Spleen (tissue), 11 donors: ENCODE measurements around the gene NDUFS5. TPM values are rescaled to one million over a fixed set of nuclear protein-coding genes. Genes with fewer than 3 reads are reported as not detected.
"Not testable (repeated sequence)": the region's sequence is repeated elsewhere in the genome, so short reads cannot be mapped to it uniquely, and the experiment has no call there.

Experiments used
- DNase-seq: peaks from one replicate; pipeline ENCODE4 v3.0.0-alpha.2; 2020
- H3K27ac ChIP-seq, 8 donors: fragments of 200-600 bp; sonication (generic) in 7 of 8; 1 replicate in 4 of 8; 2 replicates in 4 of 8; pipeline versions ENCODE4 v1.5.0 to v1.8.0; 2016 to 2021; ENCODE audit warnings: inconsistent platforms in 4 of 8, mild to moderate bottlenecking in 4 of 8, moderate library complexity in 1 of 8
- H3K27me3 ChIP-seq, 7 donors: fragments of 200-600 bp; sonication (generic) in 6 of 7; replicated peaks in 1 of 7; 1 replicate in 4 of 7; 2 replicates in 3 of 7; pipeline versions ENCODE4 v1.5.0 to v1.8.0; 2016 to 2021; ENCODE audit warnings: inconsistent platforms in 3 of 7, mild to moderate bottlenecking in 1 of 7
- H3K36me3 ChIP-seq, 6 donors: fragments of 200-600 bp; sonication (generic) in 5 of 6; 1 replicate in 4 of 6; 2 replicates in 2 of 6; pipeline versions ENCODE4 v1.5.0 to v1.8.0; 2016 to 2021; ENCODE audit warnings: inconsistent platforms in 2 of 6
- H3K4me1 ChIP-seq, 6 donors: fragments of 200-600 bp; sonication (generic) in 5 of 6; 1 replicate in 3 of 6; 2 replicates in 3 of 6; pipeline versions ENCODE4 v1.5.0 to v1.8.0; 2016 to 2021; ENCODE audit warnings: inconsistent platforms in 3 of 6
- H3K4me3 ChIP-seq, 8 donors: fragments of 200-600 bp; sonication (generic) in 7 of 8; 1 replicate in 4 of 8; 2 replicates in 4 of 8; pipeline versions ENCODE4 v1.5.0 to v1.8.0; 2016 to 2021; ENCODE audit warnings: inconsistent platforms in 4 of 8, mild to moderate bottlenecking in 4 of 8, moderate library complexity in 2 of 8
- H3K9me3 ChIP-seq, 8 donors: fragments of 200-600 bp; sonication (generic) in 7 of 8; 1 replicate in 4 of 8; 2 replicates in 4 of 8; pipeline versions ENCODE4 v1.5.0 to v1.8.0; 2016 to 2021; ENCODE audit warnings: inconsistent platforms in 4 of 8
- CTCF ChIP-seq, 11 experiments: fragments of 200-600 bp in 7 of 11; fragments of 450-650 bp in 4 of 11; sonication (generic) in 4 of 11; IDR thresholded peaks in 8 of 11; conservative IDR thresholded peaks in 3 of 11; 1 replicate in 7 of 11; 2 replicates in 4 of 11; pipeline versions ENCODE4 v1.4.0 to v1.8.0; 2016 to 2021; ENCODE audit warnings: antibody characterized with exemption in 11 of 11, inconsistent platforms in 4 of 11, mild to moderate bottlenecking in 1 of 11
- POLR2A ChIP-seq, 3 donors: fragments of 450-650 bp; IDR thresholded peaks; one replicate each; pipeline ENCODE4 v1.5.1; 2017; ENCODE audit warnings: antibody characterized with exemption in 3 of 3, mild to moderate bottlenecking in 1 of 3
- POLR2AphosphoS5 ChIP-seq, 3 donors: sonication (generic); formaldehyde crosslinking; IDR thresholded peaks; one replicate each; pipeline ENCODE4 v1.5.1; 2017; ENCODE audit warnings: antibody characterized with exemption in 3 of 3
- WGBS, 5 donors: extraction: QIAGEN DNeasy Blood & Tissue Kit in 3 of 5; methylation state at CpG; one replicate each; pipeline versions ENCODE4 v1.1.5 to v1.1.7; 2013 to 2018; 5-methylcytosine and 5-hydroxymethylcytosine counted together
- intact Hi-C: fragments of 100-400 bp; cut with DNase I; formaldehyde crosslinking; loops from one replicate; pipeline ENCODE4 v1.15.0; 2023; ENCODE audit warnings: low total_unique reads
- polyA plus RNA-seq, 3 donors: library from polyadenylated mRNA; stranded (reverse); fragments of 200-250 nt; gene quantifications; one replicate each; pipeline ENCODE4 v1.2.1, GENCODE V29; 2013
- total RNA-seq, 7 donors: library from RNA; depleted of rRNA in 3 of 7; stranded (reverse); fragments of >200 nt in 3 of 7; fragmentation: NEBNext Ultra II Directional in 4 of 7; extraction: Animal tissue kit (Norgen Biotek cat#: 25700) in 4 of 7; gene quantifications; one replicate each; pipeline versions ENCODE4 v1.1.0 to v1.2.1, GENCODE V29; 2016 to 2021
- donor health status: healthy with polysubstance abuse.
- donor health status: DM: no; HTN: no; CAD: no; lungs with moderate emphysema.
- donor health status: DM: no; HTN: no; CAD: no.
- donor health status: Bipolar disorder and iron deficiency.
- donor health status: healthy.
- donor health status: DM: no; HTN: no; CAD: no.
- donor health status: DM: yes; HTN: yes; CAD: no.

Gene NDUFS5
- total and polyA plus RNA-seq, 10 donors = 89.7 to 338 (median 261) TPM

- no peak overlapping the region for H3K4me3 ChIP-seq
- WGBS, 5 donors = 64 to 82% (median 71%) methylated on average over 7 of the region's 7 CpGs
- peak overlapping the region in 1 of 8 donors; percentile 15 for H3K27ac ChIP-seq
- DNase-seq = no peak
- no peaks in the 10 kb centered on the region for H3K27me3 ChIP-seq
- peaks cover 0 to 24% (median 0%) of the 10 kb centered on the region in 6 donors for H3K36me3 ChIP-seq
- peaks cover 0 to 7% (median 0%) of the 10 kb centered on the region in 6 donors for H3K4me1 ChIP-seq
- intact Hi-C loops = no loop called here
- TF ChIP-seq CTCF (IDR thresholded peaks at IDR 0.05 in 8 of 11, conservative IDR thresholded peaks at IDR 0.05 in 3 of 11) = no peak
- TF ChIP-seq POLR2AphosphoS5 (IDR thresholded peaks at IDR 0.05) = no peak
- no peak for TF ChIP-seq POLR2A (IDR thresholded peaks at IDR 0.05)
- no peaks in the 10 kb centered on the region for H3K9me3 ChIP-seq
These were observed 22.7 kb downstream of the NDUFS5 start for GRCh38 chr1:39048745-39049370.

- intact Hi-C loops = no loop called here
- whole genome bisulfite sequencing, 5 donors = 92 to 97% (median 94%) methylated on average over 4 of the region's 4 CpGs
These were observed 23.9 kb downstream of the NDUFS5 start for GRCh38 chr1:39050001-39050400.

GRCh38 chr1:39051193-39051850, 25.2 kb downstream of the NDUFS5 start:
- H3K27me3 ChIP-seq, H3K4me3 ChIP-seq, H3K27ac ChIP-seq, H3K4me1 ChIP-seq, H3K9me3 ChIP-seq, intact Hi-C loops: not testable (repeated sequence)
- peak; percentile 7 for DNase-seq
- 77 to 90% (median 83%) methylated on average over 11 of the region's 11 CpGs for WGBS, 5 donors
- H3K36me3 ChIP-seq = peaks cover 0 to 21% (median 0%) of the 10 kb centered on the region in 6 donors

More at GRCh38 chr1:39050001-39050400, 23.9 kb downstream of the NDUFS5 start:
- Histone ChIP-seq H3K36me3 (peaks cover 0 to 21% (median 0%) of the 10 kb centered on the region in 6 donors), H3K27me3 (no peaks in the 10 kb centered on the region), H3K9me3 (no peaks in the 10 kb centered on the region), H3K4me1 (peaks cover 0 to 7% (median 0%) of the 10 kb centered on the region in 6 donors), H3K4me3 (no peak overlapping the region), H3K27ac (no peak overlapping the region)
- DNase-seq = no peak
- TF ChIP-seq CTCF (IDR thresholded peaks at IDR 0.05 in 8 of 11, conservative IDR thresholded peaks at IDR 0.05 in 3 of 11) = no peak
- TF ChIP-seq POLR2A (IDR thresholded peaks at IDR 0.05) = no peak
- no peak for TF ChIP-seq POLR2AphosphoS5 (IDR thresholded peaks at IDR 0.05)

GRCh38 chr1:39051956-39052355, 25.8 kb downstream of the NDUFS5 start:
- Histone ChIP-seq H3K27ac (no peak overlapping the region), H3K27me3 (no peaks in the 10 kb centered on the region), H3K36me3 (peaks cover 0 to 19% (median 0%) of the 10 kb centered on the region in 6 donors), H3K4me3 (no peak overlapping the region), H3K4me1 (peaks cover 0 to 7% (median 0%) of the 10 kb centered on the region in 6 donors), H3K9me3 (no peaks in the 10 kb centered on the region)
- intact Hi-C loops = no loop called here
- 92 to 99% (median 97%) methylated on average over 4 of the region's 4 CpGs for WGBS, 5 donors
- TF ChIP-seq POLR2AphosphoS5 (IDR thresholded peaks at IDR 0.05) (no peak), POLR2A (IDR thresholded peaks at IDR 0.05) (no peak), CTCF (IDR thresholded peaks at IDR 0.05 in 8 of 11, conservative IDR thresholded peaks at IDR 0.05 in 3 of 11) (no peak)
- DNase-seq = no peak

GRCh38 chr1:39055213-39055710, 29.1 kb downstream of the NDUFS5 start:
- 92 to 98% (median 93%) methylated on average over 8 of the region's 8 CpGs for WGBS, 5 donors
- intact Hi-C loops = not testable (repeated sequence)

GRCh38 chr1:39061516-39061915, 35.4 kb downstream of the NDUFS5 start:
- H3K27ac ChIP-seq, H3K36me3 ChIP-seq, H3K9me3 ChIP-seq, H3K27me3 ChIP-seq, intact Hi-C loops, H3K4me3 ChIP-seq: not testable (repeated sequence)
- WGBS, 5 donors = 95 to 99% (median 97%) methylated on average over 7 of the region's 7 CpGs
- H3K4me1 ChIP-seq = peaks cover 0 to 24% (median 2%) of the 10 kb centered on the region in 6 donors
- peak; percentile 10 for DNase-seq

More at GRCh38 chr1:39055213-39055710, 29.1 kb downstream of the NDUFS5 start:
- not testable (repeated sequence) for H3K4me1 ChIP-seq, H3K9me3 ChIP-seq, H3K27me3 ChIP-seq, H3K4me3 ChIP-seq, H3K27ac ChIP-seq, H3K36me3 ChIP-seq
- DNase-seq = peak; percentile 4
